ENCODE results near the gene LRRC4C. TPM values are rescaled to one million over a fixed set of nuclear protein-coding genes. Genes with fewer than 3 reads are reported as not detected.

Gene LRRC4C
- polyA plus RNA-seq, 1 donor from 2014 or later: 24.3 TPM

DNA sequence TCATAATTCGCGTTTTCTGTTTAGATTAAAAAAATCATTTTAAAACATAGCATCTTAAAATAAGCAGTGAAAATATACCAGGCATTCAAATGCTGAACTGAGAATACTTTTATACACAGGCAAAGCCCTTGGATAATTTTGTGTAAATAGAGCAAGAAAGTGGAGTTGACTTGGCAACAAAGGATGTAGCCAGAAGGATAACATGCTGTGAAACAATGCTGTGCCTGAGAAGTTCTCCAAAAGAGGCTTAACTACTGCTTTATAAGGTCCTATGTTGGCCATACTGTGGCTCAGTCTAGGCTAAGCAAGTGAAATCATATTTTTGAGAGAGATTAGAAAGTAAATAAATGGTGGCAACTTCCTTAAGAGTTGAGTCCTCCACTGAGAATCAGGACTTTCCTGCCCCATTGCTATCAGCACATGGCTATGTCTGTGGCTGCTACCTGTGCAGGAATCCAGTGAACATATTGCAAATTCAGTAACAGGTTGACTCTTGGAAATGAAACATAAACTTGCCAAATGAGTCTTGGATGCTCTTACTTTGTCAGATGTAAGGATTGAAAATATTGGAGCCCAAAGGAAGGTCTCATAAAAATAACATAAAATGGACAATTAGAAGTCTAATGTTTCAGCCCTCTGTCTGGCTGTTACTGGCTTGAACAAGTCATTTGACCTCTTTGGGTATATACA is 448.9 kb downstream of the LRRC4C start:
- H3K9ac ChIP-seq (ENCODE audit: low read length): no peak overlapping the region
- H3K9me2 ChIP-seq (ENCODE audit: insufficient read depth, low read length): no peaks in the 10 kb centered on the region
- no peaks in the 10 kb centered on the region for H3K27me3 ChIP-seq (ENCODE audit: insufficient read depth, low read depth, low read length)
- no peaks in the 10 kb centered on the region for H3K9me3 ChIP-seq (ENCODE audit: low read length)
- no peaks in the 10 kb centered on the region for H4K20me1 ChIP-seq (ENCODE audit: insufficient read depth)
- no peaks in the 10 kb centered on the region for H3F3A ChIP-seq (ENCODE audit: insufficient read depth, low read length, poor library complexity, severe bottlenecking)
- no peak overlapping the region for H3K4me2 ChIP-seq (ENCODE audit: low read length)
- no peaks in the 10 kb centered on the region for H3K79me2 ChIP-seq (replicated peaks; ENCODE audit: insufficient read depth, low read length)
- H3K36me3 ChIP-seq (ENCODE audit: insufficient read depth, low read length): no peaks in the 10 kb centered on the region
- TF ChIP-seq EP300 (conservative IDR thresholded peaks at IDR 0.05; ENCODE audit: poor library complexity, severe bottlenecking) (no peak), RAD21 (conservative IDR thresholded peaks at IDR 0.05) (no peak), TAF1 (IDR thresholded peaks at IDR 0.05; ENCODE audit: low read depth) (no peak), REST (IDR thresholded peaks at IDR 0.05; ENCODE audit: borderline replicate concordance) (no peak), CTCF (IDR thresholded peaks at IDR 0.05; ENCODE audit: poor library complexity, severe bottlenecking) (no peak)
- H3K27ac ChIP-seq (ENCODE audit: low read length): no peak overlapping the region
- no peak overlapping the region for H2AFZ ChIP-seq (ENCODE audit: low read depth, low read length)
- no peak overlapping the region for H3K4me3 ChIP-seq (ENCODE audit: low read length)

- no peak overlapping the region for H3K4me2 ChIP-seq (ENCODE audit: low read length)
- no peak overlapping the region for H3K4me3 ChIP-seq (ENCODE audit: low read length)
- TF ChIP-seq SMC3 (conservative IDR thresholded peaks at IDR 0.05; ENCODE audit: poor library complexity) (no peak), EP300 (conservative IDR thresholded peaks at IDR 0.05; ENCODE audit: poor library complexity, severe bottlenecking) (no peak), REST (IDR thresholded peaks at IDR 0.05; ENCODE audit: borderline replicate concordance) (no peak), TAF1 (IDR thresholded peaks at IDR 0.05; ENCODE audit: low read depth) (no peak), CTCF (IDR thresholded peaks at IDR 0.05; ENCODE audit: poor library complexity, severe bottlenecking) (no peak), RAD21 (conservative IDR thresholded peaks at IDR 0.05) (no peak), EZH2 (IDR thresholded peaks at IDR 0.05; ENCODE audit: borderline replicate concordance, insufficient read depth, low read length, poor library complexity, severe bottlenecking) (no peak), POLR2AphosphoS5 (IDR thresholded peaks at IDR 0.05) (no peak), MXI1 (conservative IDR thresholded peaks at IDR 0.05; ENCODE audit: poor library complexity, severe bottlenecking) (no peak)
- no peaks in the 10 kb centered on the region for H3K9me3 ChIP-seq (ENCODE audit: low read length)
- no peaks in the 10 kb centered on the region for H3K9me2 ChIP-seq (ENCODE audit: insufficient read depth, low read length)
- no peaks in the 10 kb centered on the region for H3K27me3 ChIP-seq (ENCODE audit: insufficient read depth, low read depth, low read length)
- no peaks in the 10 kb centered on the region for H3K36me3 ChIP-seq (ENCODE audit: insufficient read depth, low read length)
- no peak overlapping the region for H3K9ac ChIP-seq (ENCODE audit: low read length)
- no peaks in the 10 kb centered on the region for H4K20me1 ChIP-seq (ENCODE audit: insufficient read depth)
- H3F3A ChIP-seq (ENCODE audit: insufficient read depth, low read length, poor library complexity, severe bottlenecking): no peaks in the 10 kb centered on the region
- no peaks in the 10 kb centered on the region for H3K79me2 ChIP-seq (replicated peaks; ENCODE audit: insufficient read depth, low read length)
- H3K27ac ChIP-seq (ENCODE audit: low read length): no peak overlapping the region
- no peak overlapping the region for H2AFZ ChIP-seq (ENCODE audit: low read depth, low read length)
Measured at GRCh38 chr11:41005986-41006385, 453.5 kb downstream of the LRRC4C start.

Measured in neural cell (in vitro differentiated cells).